Smooth muscle cell (in vitro differentiated cells): Measurements from ENCODE around the gene TMCC1. TPM values are rescaled to one million over a fixed set of nuclear protein-coding genes. Genes with fewer than 3 reads are reported as not detected.

Experiments used
- DNase-seq: peaks from one replicate; lab custom pipeline; 2025; ENCODE audit not compliant: unreplicated experiment; lab: John Stamatoyannopoulos, UW
- H2AFZ ChIP-seq: fragments of 200-600 bp; sonication (generic); 2 replicates; pipeline ENCODE4 v1.6.0; 2016; ENCODE audit warnings: antibody characterized with exemption, low read depth, mild to moderate bottlenecking
- H3F3A ChIP-seq: fragments of 200-600 bp; sonication (generic); 2 replicates; pipeline ENCODE4 v1.6.0; 2017; ENCODE audit warnings: antibody characterized with exemption, low read depth
- H3K27ac ChIP-seq: fragments of 200-600 bp; sonication (generic); 2 replicates; pipeline ENCODE4 v1.5.1; 2016; ENCODE audit warnings: low read depth, mild to moderate bottlenecking
- H3K27me3 ChIP-seq: fragments of 200-600 bp; sonication (generic); 2 replicates; pipeline ENCODE4 v1.6.1; 2016; ENCODE audit warnings: low read depth, mild to moderate bottlenecking
- H3K36me3 ChIP-seq: fragments of 200-600 bp; sonication (generic); 2 replicates; pipeline ENCODE4 v1.5.1; 2016; ENCODE audit warnings: low read depth
- H3K4me1 ChIP-seq: fragments of 200-600 bp; sonication (generic); 2 replicates; pipeline ENCODE4 v1.5.1; 2016; ENCODE audit warnings: low read depth
- H3K4me2 ChIP-seq: fragments of 200-600 bp; sonication (generic); 2 replicates; pipeline ENCODE4 v1.6.0; 2016; ENCODE audit warnings: mild to moderate bottlenecking
- H3K4me3 ChIP-seq: fragments of 200-600 bp; sonication (generic); 2 replicates; pipeline ENCODE4 v1.5.1; 2016; ENCODE audit warnings: mild to moderate bottlenecking
- H3K79me2 ChIP-seq: fragments of 200-600 bp; sonication (generic); 2 replicates; pipeline ENCODE4 v1.6.0; 2016; ENCODE audit warnings: low read depth, mild to moderate bottlenecking
- H3K9ac ChIP-seq: fragments of 200-600 bp; sonication (generic); 2 replicates; pipeline ENCODE4 v1.6.0; 2016; ENCODE audit warnings: low read depth
- H3K9me3 ChIP-seq: fragments of 200-600 bp; sonication (generic); replicated peaks from 2 replicates; pipeline ENCODE4 v1.5.1; 2016; ENCODE audit warnings: low read depth
- H4K20me1 ChIP-seq: fragments of 200-600 bp; sonication (generic); 2 replicates; pipeline ENCODE4 v1.6.0; 2016; ENCODE audit warnings: low read depth
- CTCF ChIP-seq: fragments of 200-600 bp; sonication (generic); IDR thresholded peaks from 2 replicates; pipeline ENCODE4 v1.5.1; 2017; ENCODE audit warnings: borderline replicate concordance, mild to moderate bottlenecking, antibody characterized with exemption; ENCODE audit not compliant: insufficient read depth, poor library complexity, severe bottlenecking
- WGBS: methylation state at CpG from one replicate; pipeline ENCODE4 v1.1.7; 2016; ENCODE audit warnings: low lambda C conversion rate; 5-methylcytosine and 5-hydroxymethylcytosine counted together
- polyA plus RNA-seq: library from polyadenylated mRNA; unstranded; fragments of >200 nt; fragmentation: Nextera tagmentation; extraction: Ambion mirVana; gene quantifications from 2 replicates; pipeline ENCODE4 v1.2.1, GENCODE V29; 2016
- total RNA-seq: library from RNA; depleted of rRNA; stranded (reverse); fragments of >200 nt; gene quantifications from 2 replicates; pipeline ENCODE4 v1.2.3, GENCODE V29; 2014

Gene TMCC1
- total and polyA plus RNA-seq, 2 experiments from 2014 or later, result 5.3 to 17.8 TPM

- H3K27ac ChIP-seq, result no peak overlapping the region
- TF ChIP-seq CTCF, result no peak
- H3K79me2 ChIP-seq, result peaks cover 68% of the 10 kb centered on the region
These were observed 143.8 kb downstream of the TMCC1 start for GRCh38 chr3:129749692-129750091.

GRCh38 chr3:129747992-129748391 lies 145.5 kb downstream of the TMCC1 start:
- 92% methylated on average over 3 of the region's 3 CpGs for WGBS
- no peak overlapping the region for H3K27ac ChIP-seq
- no peak for DNase-seq

More at GRCh38 chr3:129749692-129750091, 143.8 kb downstream of the TMCC1 start:
- Histone ChIP-seq H4K20me1 (peaks cover 83% of the 10 kb centered on the region), H3K9ac (no peak overlapping the region), H3K27me3 (no peaks in the 10 kb centered on the region), H3K36me3 (no peaks in the 10 kb centered on the region), H3F3A (peaks cover 4% of the 10 kb centered on the region), H3K4me2 (no peak overlapping the region), H3K4me1 (no peaks in the 10 kb centered on the region), H3K4me3 (no peak overlapping the region), H3K9me3 (no peaks in the 10 kb centered on the region), H2AFZ (no peak overlapping the region)
- DNase-seq, result no peak

GRCh38 chr3:129747136-129747535 lies 146.4 kb downstream of the TMCC1 start:
- Histone ChIP-seq H3K79me2 (peaks cover 54% of the 10 kb centered on the region), H3K27ac (no peak overlapping the region)

More at GRCh38 chr3:129747992-129748391, 145.5 kb downstream of the TMCC1 start:
- Histone ChIP-seq H3K36me3 (no peaks in the 10 kb centered on the region), H3F3A (peaks cover 4% of the 10 kb centered on the region), H3K9me3 (no peaks in the 10 kb centered on the region), H3K79me2 (peaks cover 55% of the 10 kb centered on the region), H3K27me3 (no peaks in the 10 kb centered on the region), H3K4me1 (no peaks in the 10 kb centered on the region), H3K9ac (no peak overlapping the region), H2AFZ (no peak overlapping the region), H3K4me2 (no peak overlapping the region), H3K4me3 (no peak overlapping the region), H4K20me1 (peaks cover 86% of the 10 kb centered on the region)
- TF ChIP-seq CTCF, result no peak

More at GRCh38 chr3:129747136-129747535, 146.4 kb downstream of the TMCC1 start:
- Histone ChIP-seq H3K9ac (no peak overlapping the region), H3K4me1 (no peaks in the 10 kb centered on the region), H3K9me3 (no peaks in the 10 kb centered on the region), H4K20me1 (peaks cover 94% of the 10 kb centered on the region), H3F3A (peaks cover 4% of the 10 kb centered on the region), H2AFZ (no peak overlapping the region), H3K36me3 (no peaks in the 10 kb centered on the region), H3K4me2 (no peak overlapping the region), H3K4me3 (no peak overlapping the region), H3K27me3 (no peaks in the 10 kb centered on the region)
- DNase-seq, result no peak
- no peak for TF ChIP-seq CTCF
- 80% methylated on average over 4 of the region's 4 CpGs for WGBS
